HG03060 (cell line): ENCODE data around the gene AFAP1.

Source experiments
- ATAC-seq: cut with Tn5 transposase; IDR thresholded peaks from one replicate; pipeline ENCODE4 v1.9.1; 2021; ENCODE audit warnings: low read depth, moderate number of reproducible peaks; ENCODE audit not compliant: unreplicated experiment

The AFAP1 gene

GRCh38 chr4:7710576-7711306 is 228.9 kb downstream of the AFAP1 start:
- ATAC-seq: no peak

GRCh38 chr4:7710126-7710525 is 229.5 kb downstream of the AFAP1 start:
- no peak for ATAC-seq

- ATAC-seq: no peak
These were observed 230.2 kb downstream of the AFAP1 start for GRCh38 chr4:7709431-7709830.

- no peak for ATAC-seq
These were observed 230.7 kb downstream of the AFAP1 start for GRCh38 chr4:7708981-7709380.
